ENCODE measurements around the gene TRIM45. TPM values are rescaled to one million over a fixed set of nuclear protein-coding genes. Genes with fewer than 3 reads are reported as not detected.
"Not testable (repeated sequence)": the region's sequence is repeated elsewhere in the genome, so short reads cannot be mapped to it uniquely, and the experiment has no call there.

Gene TRIM45
- total RNA-seq, 1 donor from 2014 or later: 50.9 TPM

DNA sequence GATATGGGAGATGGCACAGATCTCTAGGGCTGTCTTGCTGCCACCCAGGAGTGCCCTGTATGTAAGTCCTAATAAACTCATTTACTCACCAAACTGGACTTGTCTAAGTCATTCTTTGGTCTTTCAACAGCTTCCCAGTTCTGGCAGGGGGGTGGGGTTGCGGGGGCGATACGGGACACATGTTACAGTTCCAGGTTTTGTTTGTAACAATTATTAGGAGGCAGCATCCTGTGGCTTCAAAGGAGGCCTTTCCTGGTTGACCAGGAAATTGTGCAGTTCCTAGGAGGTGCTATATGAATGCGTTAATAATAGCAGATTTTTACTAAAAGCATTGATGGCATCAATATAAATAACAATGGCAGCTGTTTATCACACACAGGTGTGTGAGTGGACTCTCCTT, 42.7 kb upstream of the TRIM45 start:
- TF ChIP-seq, protein P1, sequence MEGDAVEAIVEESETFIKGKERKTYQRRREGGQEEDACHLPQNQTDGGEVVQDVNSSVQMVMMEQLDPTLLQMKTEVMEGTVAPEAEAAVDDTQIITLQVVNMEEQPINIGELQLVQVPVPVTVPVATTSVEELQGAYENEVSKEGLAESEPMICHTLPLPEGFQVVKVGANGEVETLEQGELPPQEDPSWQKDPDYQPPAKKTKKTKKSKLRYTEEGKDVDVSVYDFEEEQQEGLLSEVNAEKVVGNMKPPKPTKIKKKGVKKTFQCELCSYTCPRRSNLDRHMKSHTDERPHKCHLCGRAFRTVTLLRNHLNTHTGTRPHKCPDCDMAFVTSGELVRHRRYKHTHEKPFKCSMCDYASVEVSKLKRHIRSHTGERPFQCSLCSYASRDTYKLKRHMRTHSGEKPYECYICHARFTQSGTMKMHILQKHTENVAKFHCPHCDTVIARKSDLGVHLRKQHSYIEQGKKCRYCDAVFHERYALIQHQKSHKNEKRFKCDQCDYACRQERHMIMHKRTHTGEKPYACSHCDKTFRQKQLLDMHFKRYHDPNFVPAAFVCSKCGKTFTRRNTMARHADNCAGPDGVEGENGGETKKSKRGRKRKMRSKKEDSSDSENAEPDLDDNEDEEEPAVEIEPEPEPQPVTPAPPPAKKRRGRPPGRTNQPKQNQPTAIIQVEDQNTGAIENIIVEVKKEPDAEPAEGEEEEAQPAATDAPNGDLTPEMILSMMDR (IDR thresholded peaks at IDR 0.05; ENCODE audit: unreplicated experiment): no peak

DNA sequence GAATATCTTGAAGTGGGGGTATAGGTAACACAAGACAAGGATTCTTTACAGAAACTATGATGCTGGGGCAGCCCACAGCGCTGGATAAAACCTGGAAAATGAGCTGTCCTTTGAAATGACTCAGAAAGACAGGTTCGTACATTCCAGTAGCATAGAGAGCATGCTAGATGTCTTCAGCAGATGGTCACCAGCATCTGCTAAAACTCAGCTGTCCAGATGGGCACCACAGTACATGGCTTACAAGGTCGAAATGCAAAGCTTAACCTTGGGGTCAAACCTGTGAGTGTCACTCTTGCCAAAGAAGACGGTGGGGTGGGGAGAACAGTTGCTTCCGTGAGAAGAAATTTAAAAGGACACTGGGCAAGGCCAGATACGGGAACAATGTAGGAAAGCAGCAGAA, 41.3 kb upstream of the TRIM45 start:
- H3K9me3 Mint-ChIP-seq (ENCODE audit: low read depth): peaks cover 11% of the 10 kb centered on the region
- no peak overlapping the region for H3K27ac Mint-ChIP-seq
- H3K4me3 Mint-ChIP-seq (ENCODE audit: low read depth): no peak overlapping the region
- TF ChIP-seq, protein P1 (IDR thresholded peaks at IDR 0.05; ENCODE audit: unreplicated experiment): no peak
- H3K36me3 Mint-ChIP-seq (ENCODE audit: insufficient read depth): peaks cover 4% of the 10 kb centered on the region
- DNase-seq (ENCODE audit: low spot score, unreplicated experiment): no peak
- no peaks in the 10 kb centered on the region for H3K27me3 Mint-ChIP-seq
- H3K4me1 Mint-ChIP-seq (ENCODE audit: low read depth): peaks cover 23% of the 10 kb centered on the region

More for the DNA sequence above, 42.7 kb upstream of the TRIM45 start:
- peaks cover 25% of the 10 kb centered on the region for H3K4me1 Mint-ChIP-seq (ENCODE audit: low read depth)
- no peak for DNase-seq (ENCODE audit: low spot score, unreplicated experiment)
- H3K36me3 Mint-ChIP-seq (ENCODE audit: insufficient read depth): peaks cover 2% of the 10 kb centered on the region
- H3K4me3 Mint-ChIP-seq (ENCODE audit: low read depth): no peak overlapping the region
- no peak overlapping the region for H3K27ac Mint-ChIP-seq
- peaks cover 4% of the 10 kb centered on the region for H3K9me3 Mint-ChIP-seq (ENCODE audit: low read depth)
- H3K27me3 Mint-ChIP-seq: no peaks in the 10 kb centered on the region

DNA sequence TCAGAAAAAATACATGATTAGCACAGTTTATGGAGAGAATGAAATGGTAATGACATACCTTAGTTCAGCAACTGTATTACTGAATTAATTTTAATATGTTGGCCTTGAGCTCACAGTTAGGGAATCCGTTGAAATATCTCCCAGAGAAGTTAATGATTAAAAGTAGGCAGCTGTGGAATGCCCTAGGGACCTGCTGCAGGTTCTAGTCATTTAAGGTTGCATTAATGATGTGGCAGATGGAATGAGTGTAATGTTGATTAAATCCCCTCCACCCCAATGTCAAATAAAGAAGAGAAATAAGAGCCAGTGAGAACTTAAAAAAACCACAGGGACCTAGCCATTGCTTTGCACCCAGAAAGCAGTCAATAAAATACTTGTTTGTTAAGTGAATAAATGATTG, 40.3 kb upstream of the TRIM45 start:
- Mint-ChIP-seq H3K9me3 (ENCODE audit: low read depth) (peaks cover 16% of the 10 kb centered on the region), H3K27me3 (no peaks in the 10 kb centered on the region), H3K4me1 (ENCODE audit: low read depth) (peaks cover 22% of the 10 kb centered on the region), H3K36me3 (ENCODE audit: insufficient read depth) (peaks cover 4% of the 10 kb centered on the region), H3K27ac (peak overlapping the region; percentile 79), H3K4me3 (ENCODE audit: low read depth) (peak overlapping the region; percentile 12)
- DNase-seq (ENCODE audit: low spot score, unreplicated experiment): no peak
- TF ChIP-seq, protein P1 (IDR thresholded peaks at IDR 0.05; ENCODE audit: unreplicated experiment): no peak

DNA sequence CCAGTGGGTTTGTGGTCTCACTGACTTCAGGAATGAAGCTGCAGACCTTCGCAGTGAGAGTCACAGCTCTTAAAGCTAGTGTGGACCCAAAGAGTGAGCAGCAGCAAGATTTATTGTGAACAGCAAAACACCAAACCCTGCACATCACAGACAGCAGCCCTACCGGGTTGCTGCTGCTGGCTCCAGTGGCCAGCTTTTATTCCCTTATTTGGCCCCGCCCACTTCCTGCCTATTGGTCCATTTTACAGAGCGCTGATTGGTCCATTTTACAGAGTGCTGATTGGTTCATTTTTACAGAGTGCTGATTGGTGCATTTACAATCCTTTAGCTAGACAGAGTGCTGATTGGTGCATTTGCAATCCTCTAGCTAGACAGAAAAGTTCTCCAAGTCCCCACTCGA, 29.8 kb upstream of the TRIM45 start:
- H3K4me1 Mint-ChIP-seq (ENCODE audit: low read depth): peaks cover 18% of the 10 kb centered on the region
- H3K27ac Mint-ChIP-seq; H3K36me3 Mint-ChIP-seq (ENCODE audit: insufficient read depth); H3K27me3 Mint-ChIP-seq; H3K9me3 Mint-ChIP-seq (ENCODE audit: low read depth); H3K4me3 Mint-ChIP-seq (ENCODE audit: low read depth); DNase-seq (ENCODE audit: low spot score, unreplicated experiment): not testable (repeated sequence)

DNA sequence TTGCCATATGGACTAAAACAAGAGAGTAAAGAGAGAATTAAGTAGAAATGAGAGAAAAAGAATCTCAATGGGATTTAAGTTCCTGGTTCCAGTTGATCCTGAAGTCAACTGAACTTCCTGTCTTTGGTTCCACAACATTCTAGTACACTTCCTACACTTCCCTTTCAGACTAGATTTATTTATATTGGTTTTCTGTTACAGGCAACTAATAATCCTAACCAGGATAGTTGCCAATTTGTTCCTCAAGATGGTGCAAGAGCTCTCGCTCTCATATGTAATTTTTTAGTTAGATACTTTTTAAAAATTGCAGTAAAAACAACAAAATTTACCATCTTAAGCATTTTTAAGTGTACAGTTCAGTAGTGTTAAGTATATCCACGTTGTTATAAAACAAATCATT, 28.8 kb upstream of the TRIM45 start:
- Mint-ChIP-seq H3K9me3 (ENCODE audit: low read depth) (peaks cover 9% of the 10 kb centered on the region), H3K27ac (no peak overlapping the region), H3K4me3 (ENCODE audit: low read depth) (no peak overlapping the region), H3K4me1 (ENCODE audit: low read depth) (peaks cover 20% of the 10 kb centered on the region), H3K27me3 (no peaks in the 10 kb centered on the region), H3K36me3 (ENCODE audit: insufficient read depth) (no peaks in the 10 kb centered on the region)
- TF ChIP-seq, protein P1 (IDR thresholded peaks at IDR 0.05; ENCODE audit: unreplicated experiment): no peak
- DNase-seq (ENCODE audit: low spot score, unreplicated experiment): no peak

DNA sequence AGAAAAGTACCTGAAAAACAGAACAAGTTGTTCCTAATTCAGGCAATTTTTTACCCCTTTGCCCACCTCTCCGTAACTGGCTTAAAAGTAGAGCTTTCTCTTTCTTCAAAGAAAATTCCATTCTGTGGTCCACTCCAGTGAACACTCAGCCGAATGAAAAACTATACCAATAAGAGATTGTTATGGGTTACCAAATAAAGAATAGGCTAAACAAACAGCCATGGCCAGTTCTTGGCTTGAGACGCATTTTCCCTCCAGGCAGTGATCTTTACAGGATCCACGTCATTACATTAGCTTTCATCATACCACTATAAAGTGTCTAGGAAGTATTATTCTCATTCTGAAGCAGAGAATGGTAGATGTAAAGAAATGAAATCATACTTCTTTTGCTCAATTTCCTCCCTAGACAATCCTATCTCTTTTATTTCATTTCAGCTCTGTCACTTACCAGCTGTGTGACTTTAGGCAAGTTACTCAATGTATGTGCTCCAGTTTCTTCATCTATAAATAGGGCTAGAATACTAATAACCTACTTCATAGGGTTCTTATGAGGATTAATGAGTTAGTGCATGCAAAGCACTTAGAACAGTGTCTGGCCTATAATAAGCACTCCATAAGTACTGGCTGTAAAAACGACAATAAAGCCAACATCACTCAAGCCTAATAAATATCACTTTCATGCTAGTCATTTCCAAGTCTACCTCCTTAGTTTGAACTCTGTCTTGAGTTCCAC, 26.5 kb upstream of the TRIM45 start:
- Mint-ChIP-seq H3K27ac (no peak overlapping the region), H3K4me1 (ENCODE audit: low read depth) (peaks cover 23% of the 10 kb centered on the region)

More for the DNA sequence above, 26.5 kb upstream of the TRIM45 start:
- TF ChIP-seq, protein P1 (IDR thresholded peaks at IDR 0.05; ENCODE audit: unreplicated experiment): no peak
- no peaks in the 10 kb centered on the region for H3K36me3 Mint-ChIP-seq (ENCODE audit: insufficient read depth)
- H3K9me3 Mint-ChIP-seq (ENCODE audit: low read depth): peaks cover 9% of the 10 kb centered on the region
- no peak overlapping the region for H3K4me3 Mint-ChIP-seq (ENCODE audit: low read depth)
- H3K27me3 Mint-ChIP-seq: no peaks in the 10 kb centered on the region
- DNase-seq (ENCODE audit: low spot score, unreplicated experiment): no peak
